HG03175 (cell line): Measurements from ENCODE around the gene CAMTA1.
"Not testable (repeated sequence)": the region's sequence is repeated elsewhere in the genome, so short reads cannot be mapped to it uniquely, and the experiment has no call there.

ENCODE experiments used
- ATAC-seq: cut with Tn5 transposase; IDR thresholded peaks from one replicate; pipeline ENCODE4 v1.9.1; 2021; ENCODE audit warnings: mild to moderate bottlenecking, moderate library complexity; ENCODE audit not compliant: unreplicated experiment

CAMTA1 gene

GRCh38 chr1:7689307-7689706 is 904.1 kb downstream of the CAMTA1 start:
- not testable (repeated sequence) for ATAC-seq

- ATAC-seq = no peak
Measured at GRCh38 chr1:7690076-7690475, 904.8 kb downstream of the CAMTA1 start.

GRCh38 chr1:7690496-7691182 is 905.4 kb downstream of the CAMTA1 start:
- ATAC-seq = no peak

GRCh38 chr1:7691576-7691975 is 906.3 kb downstream of the CAMTA1 start:
- ATAC-seq = no peak

- no peak for ATAC-seq
Measured at GRCh38 chr1:7692005-7692404, 906.8 kb downstream of the CAMTA1 start.

DNA sequence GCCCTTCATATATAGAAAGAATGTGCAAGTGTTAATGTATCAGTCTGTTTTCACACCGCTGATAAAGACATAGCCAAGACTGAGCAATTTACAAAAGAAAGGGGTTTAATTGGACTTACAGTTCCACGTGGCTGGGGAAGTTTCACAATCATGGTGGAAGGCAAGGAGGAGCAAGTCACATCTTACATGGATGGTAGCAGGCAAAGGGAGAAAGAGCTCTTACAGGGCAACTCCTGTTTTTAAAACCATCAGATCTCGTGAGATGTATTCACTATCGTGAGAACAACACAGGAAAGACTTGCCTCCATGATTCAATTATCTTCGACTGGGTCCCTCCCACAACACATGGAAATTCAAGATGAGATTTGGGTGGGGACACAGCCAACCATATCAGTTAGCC is 907.8 kb downstream of the CAMTA1 start:
- not testable (repeated sequence) for ATAC-seq

DNA sequence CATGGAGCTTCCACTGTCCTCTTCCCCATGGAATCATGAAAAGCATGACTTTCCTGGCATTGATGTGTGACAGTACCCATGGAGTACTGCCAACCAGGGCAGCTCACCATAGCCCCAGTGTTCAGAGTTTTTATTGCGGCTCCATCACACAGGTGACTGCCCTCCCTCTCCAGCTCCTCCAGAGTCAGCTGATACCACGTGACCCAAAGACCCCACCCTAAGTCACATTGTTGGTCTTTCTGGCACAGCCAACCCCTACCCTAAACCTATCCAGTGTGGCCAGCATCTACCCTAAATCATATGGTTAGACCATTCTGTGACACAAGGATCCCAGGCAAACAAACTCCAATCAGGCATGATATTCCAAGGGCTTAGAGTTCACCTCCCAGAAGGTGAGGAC is 908.4 kb downstream of the CAMTA1 start:
- ATAC-seq = no peak

DNA sequence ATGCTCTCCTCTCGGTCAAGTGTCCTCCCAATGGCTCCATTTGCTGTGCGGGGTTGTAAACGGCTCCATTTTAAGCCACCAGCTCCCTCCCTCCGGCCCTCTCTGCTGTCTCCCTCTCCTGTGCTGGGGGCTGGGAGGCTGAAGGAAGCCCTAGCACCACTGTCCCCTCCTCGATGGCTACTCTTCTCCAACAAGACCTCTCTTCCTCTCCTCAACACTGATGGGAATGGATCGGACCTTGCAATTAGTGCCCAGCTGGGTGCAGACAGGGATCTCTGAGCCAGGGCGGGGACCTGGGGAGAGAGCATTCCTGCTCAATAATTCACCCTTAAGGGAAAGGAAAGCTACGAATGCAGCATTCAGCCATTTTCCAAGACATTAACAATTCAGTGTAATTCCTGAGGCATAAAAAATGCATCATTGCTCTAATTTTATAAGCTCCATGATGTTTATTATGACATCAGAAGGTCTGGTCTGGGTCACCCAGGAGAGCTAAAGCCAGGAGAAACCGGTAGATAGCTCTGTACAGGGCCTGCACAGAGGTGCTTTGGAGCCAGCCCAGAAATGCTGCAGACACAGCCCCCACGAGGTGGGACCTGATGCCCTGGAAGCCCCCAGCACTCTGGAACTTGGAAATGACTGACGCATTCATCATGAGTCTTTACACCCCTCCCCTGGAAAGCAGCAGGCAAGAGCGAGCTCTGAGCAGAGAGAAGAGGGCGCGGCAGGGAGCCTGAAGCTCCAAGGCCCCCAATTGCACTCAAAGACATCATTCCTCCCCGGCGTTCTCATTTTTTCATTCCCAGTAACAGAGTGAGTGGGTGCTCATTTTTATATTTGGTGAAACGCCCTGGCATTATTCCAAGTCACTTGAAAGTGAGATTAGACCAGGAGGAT is 909.6 kb downstream of the CAMTA1 start:
- no peak for ATAC-seq

- no peak for ATAC-seq
Measured at GRCh38 chr1:7695497-7696117, 910.4 kb downstream of the CAMTA1 start.

DNA sequence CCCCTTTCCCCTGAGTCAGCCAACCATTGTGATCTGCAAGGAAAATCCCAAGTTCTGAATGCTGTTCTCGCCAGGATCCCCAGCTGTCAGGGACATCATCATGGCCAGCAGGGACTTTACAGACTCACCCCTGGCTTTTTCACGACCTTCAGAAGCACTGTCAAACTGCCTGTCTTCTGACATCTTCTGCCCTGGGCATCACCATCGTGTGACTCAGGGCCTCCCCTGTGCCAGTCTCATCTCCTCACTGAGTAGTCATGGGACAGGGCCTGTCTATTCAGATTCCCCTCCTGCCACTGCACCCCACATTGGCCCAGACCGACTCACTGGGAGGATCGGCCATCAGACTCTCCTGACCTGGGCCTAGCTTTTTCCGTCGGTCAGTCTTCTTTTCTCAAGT is 913.4 kb downstream of the CAMTA1 start:
- ATAC-seq = no peak

DNA sequence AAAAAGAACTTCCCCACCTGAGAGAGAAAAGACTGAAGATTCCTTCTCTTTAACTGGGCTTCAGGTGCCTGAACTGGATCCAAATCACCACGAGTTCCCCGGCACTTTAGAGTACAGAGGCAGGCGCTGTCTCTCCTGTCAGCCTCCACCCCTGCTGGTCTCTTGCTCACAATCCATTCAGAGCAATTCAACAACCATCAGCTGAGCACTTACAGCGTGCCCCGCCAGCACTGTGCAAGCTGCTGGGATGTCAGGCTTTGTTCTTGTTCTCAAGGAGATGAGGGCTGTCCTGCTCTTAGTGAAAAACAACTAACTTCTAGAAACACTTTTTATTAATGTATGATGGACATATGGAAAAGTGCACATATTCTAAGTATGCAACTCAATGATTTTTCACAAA is 917.1 kb downstream of the CAMTA1 start:
- no peak for ATAC-seq

GRCh38 chr1:7703321-7704213 is 918.3 kb downstream of the CAMTA1 start:
- no peak for ATAC-seq

DNA sequence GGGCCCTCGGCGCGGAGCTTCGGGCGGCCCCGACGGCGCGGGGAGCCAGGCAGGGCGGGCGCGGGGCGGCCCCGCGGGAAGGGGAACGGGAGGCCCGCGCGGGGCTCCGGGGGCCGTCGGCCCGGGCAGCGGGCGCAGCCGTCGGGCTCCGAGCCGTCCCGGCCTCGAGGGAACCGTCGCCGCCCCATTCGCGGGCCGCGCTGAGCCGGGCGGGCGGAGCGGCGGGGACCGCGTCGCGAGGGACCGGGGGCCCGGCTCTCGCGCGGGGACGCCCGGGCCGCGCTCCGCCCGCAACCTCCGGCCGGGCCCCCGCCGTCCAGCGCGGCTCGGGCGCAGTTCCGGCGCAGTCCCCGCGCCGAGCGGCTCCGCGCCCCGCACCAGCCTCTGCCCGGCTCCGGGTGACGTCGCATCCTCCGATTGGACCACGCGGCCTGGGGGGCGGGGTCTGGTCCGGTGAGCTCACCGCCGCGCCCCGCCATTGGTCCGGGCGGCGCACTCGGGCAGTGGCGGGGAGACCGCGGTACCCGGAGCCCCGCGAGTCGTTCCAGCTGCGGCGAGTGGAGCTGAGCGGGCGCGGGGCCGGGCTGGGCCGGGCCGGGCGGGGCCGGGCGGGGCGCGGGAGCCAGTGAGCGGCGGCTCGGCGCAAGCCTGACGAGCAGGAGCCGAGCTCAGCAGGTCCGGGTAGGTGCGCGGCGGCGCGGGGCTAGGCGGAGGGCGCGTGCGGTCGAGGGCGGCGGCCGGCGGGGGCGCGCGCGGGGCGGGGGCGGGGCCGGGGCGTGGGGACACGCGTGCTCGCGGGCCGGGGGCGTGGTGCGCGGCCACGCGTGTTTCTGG is 919.2 kb downstream of the CAMTA1 start:
- peak; percentile 97 for ATAC-seq

DNA sequence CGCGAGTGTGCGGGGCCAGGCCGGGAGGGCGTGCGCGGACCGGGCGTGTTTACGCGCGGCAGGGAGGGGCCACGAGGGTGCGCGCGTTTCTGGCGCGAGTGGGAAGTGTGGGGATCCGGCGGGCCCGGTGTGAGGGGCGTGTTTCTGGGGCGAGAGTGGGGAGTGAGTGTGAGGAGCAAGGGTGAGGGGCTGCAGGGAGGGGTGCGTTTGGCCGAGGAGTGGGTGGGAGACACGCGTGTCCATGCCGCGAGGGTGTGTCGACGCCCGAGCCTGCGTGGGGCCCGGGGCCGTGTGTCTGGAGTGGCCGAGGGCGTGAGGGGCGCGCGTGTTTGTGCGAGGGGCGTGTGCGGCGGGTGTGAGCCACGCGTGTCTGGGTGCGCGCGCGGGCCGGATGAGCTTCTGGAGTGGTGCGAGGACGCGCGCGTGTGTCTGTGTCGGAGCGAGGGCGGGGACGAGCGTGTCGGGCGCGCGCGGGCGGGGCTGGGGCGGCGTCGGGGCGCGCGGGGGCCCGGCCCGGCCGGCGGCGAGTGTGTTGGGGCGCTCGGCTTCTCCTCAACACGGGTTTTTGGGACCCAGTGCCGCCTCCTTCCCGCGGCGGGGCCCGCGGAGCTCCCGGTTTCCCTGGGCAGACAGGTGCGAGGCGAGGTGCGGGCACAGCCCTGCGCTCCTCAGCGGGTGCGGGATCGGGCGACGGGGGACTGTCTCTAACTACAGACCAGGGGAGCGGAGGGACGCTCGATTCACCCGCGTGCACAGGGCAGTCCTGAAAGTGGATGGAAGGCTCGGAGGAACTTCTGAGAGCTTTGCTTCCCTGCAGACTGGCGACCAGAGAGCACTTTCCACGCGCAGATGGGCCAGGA is 920.0 kb downstream of the CAMTA1 start:
- ATAC-seq = no peak

DNA sequence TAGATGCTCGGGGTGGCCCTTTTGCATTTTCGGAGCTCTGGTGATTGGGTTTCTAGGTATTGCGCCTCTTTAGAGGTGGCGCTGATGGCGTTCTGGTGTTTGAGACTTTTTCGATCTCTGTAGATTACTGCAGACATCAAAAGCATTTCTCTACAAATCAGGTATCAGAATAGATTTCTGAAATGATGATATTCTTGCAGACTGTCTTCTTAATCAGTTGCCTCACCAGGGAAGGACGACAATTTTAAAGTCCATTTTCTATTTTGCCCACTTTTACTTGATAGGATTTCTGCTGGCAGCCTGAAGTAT is 920.6 kb downstream of the CAMTA1 start:
- no peak for ATAC-seq

GRCh38 chr1:7707527-7707926 is 922.3 kb downstream of the CAMTA1 start:
- no peak for ATAC-seq

DNA sequence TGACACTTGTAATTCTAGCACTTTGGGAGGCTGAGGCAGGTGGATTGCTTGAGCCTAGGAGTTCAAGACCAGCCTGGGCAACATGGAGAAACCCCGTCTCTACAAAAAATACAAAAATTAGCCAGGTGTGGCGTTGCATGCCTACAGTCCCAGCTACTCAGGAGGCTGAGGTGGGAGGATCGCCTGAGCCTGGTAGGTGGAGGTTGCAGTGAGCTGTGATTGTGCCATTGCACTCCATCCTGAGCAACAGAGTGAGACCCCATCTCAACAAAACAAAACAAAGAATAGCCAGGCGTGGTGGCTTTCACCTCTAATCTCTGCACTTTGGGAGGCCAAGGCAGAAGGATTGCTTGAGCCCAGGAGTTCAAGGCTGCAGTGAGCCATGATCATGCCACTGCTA is 922.8 kb downstream of the CAMTA1 start:
- not testable (repeated sequence) for ATAC-seq

DNA sequence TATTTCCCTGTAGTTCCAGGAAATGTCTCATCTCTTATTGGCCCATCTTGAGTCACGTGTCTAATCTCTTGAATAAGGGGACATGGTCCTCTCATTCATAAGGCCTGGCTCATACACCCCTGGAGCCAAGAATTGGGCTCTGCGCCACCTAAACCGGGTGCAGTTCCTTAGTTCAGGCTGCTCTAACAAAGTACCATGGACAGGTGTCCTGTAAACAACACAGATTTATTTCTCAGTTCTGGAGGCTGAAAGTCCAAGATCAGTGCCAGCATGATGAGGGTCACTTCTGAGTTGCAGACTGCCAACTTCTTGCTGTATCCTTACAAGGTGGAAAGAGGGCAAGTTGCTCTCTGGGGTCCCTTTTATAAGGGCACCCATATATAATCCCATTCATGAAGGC is 925.6 kb downstream of the CAMTA1 start:
- ATAC-seq = no peak

GRCh38 chr1:7712731-7713323 is 927.6 kb downstream of the CAMTA1 start:
- no peak for ATAC-seq
